ENCODE results near the gene HAGH. TPM values are rescaled to one million over a fixed set of nuclear protein-coding genes. Genes with fewer than 3 reads are reported as not detected.

HAGH gene
- polyA plus RNA-seq, 2 of the 4 experiments (the other 2 are of a cell fraction) = 34.9 to 66.4 TPM

GRCh38 chr16:1810536-1810935, 16.1 kb downstream of the HAGH start:
- no peak for TF ChIP-seq MAZ (IDR thresholded peaks at IDR 0.05; ENCODE audit: borderline replicate concordance, low read depth, low read length)
- no peak for TF ChIP-seq HOXB5 (CRISPR knock-in tag; IDR thresholded peaks at IDR 0.05)
- FAIRE-seq (no peak), DNase-seq (ENCODE audit: low read depth in 1 of 2, low spot score in 1 of 2) (no peak), ATAC-seq (no peak)
- no peak overlapping the region for H3K4me3 ChIP-seq
- POLR2A ChIA-PET = interaction anchor here (1.0 kb wide), 1 partner anchor 28 kb away, joined by 3 read pairs; the partner anchor contains the start of genes NUBP2 and SPSB3
- WGBS (ENCODE audit: missing lambda C conversion rate) = 91% methylated on average over 14 of the region's 16 CpGs
- CTCF ChIA-PET = interaction anchor here (0.6 to 4.0 kb wide), 6 partner anchors 9 to 139 kb away, joined by 3 to 15 read pairs (median 4); no protein-coding TSS in a partner anchor
- no peak overlapping the region for H3K27ac ChIP-seq
- peaks cover 10% of the 10 kb centered on the region; the same call in 1 of the 3 replicates for H3K4me1 ChIP-seq
- H3K4me2 ChIP-seq = no peak overlapping the region
- no peaks in the 10 kb centered on the region for H3K9me3 ChIP-seq

- ChIA-PET CTCF (interaction anchor here (1.3 to 1.8 kb wide), 3 partner anchors 13 to 36 kb away, joined by 3 to 4 read pairs (median 4); no protein-coding TSS in a partner anchor), POLR2A (no interaction called here)
- no peak for ATAC-seq
- TF ChIP-seq ESRRA (IDR thresholded peaks at IDR 0.05; ENCODE audit: borderline replicate concordance, low read length) (no peak), NR3C1 (IDR thresholded peaks at IDR 0.05) (no peak), HEYL (CRISPR knock-in tag; IDR thresholded peaks at IDR 0.05) (no peak), NFE2L2 (conservative IDR thresholded peaks at IDR 0.05; ENCODE audit: low read length) (no peak), PHF8 (IDR thresholded peaks at IDR 0.05; ENCODE audit: borderline replicate concordance, low read depth) (no peak), ZFP36 (IDR thresholded peaks at IDR 0.05; ENCODE audit: borderline replicate concordance, partially characterized antibody) (no peak), EHF (CRISPR knock-in tag; IDR thresholded peaks at IDR 0.05) (no peak), HES2 (IDR thresholded peaks at IDR 0.05) (no peak), SMC3 (IDR thresholded peaks at IDR 0.05) (no peak), HOXB5 (CRISPR knock-in tag; IDR thresholded peaks at IDR 0.05) (no peak), ZNF302 (CRISPR knock-in tag; IDR thresholded peaks at IDR 0.05) (no peak), GATA3 (IDR thresholded peaks at IDR 0.05; ENCODE audit: borderline replicate concordance) (no peak), MAX (IDR thresholded peaks at IDR 0.05) (no peak), POLR2AphosphoS2 (conservative IDR thresholded peaks at IDR 0.05; ENCODE audit: low read length) (no peak), EP300 (IDR thresholded peaks at IDR 0.05) (no peak), E2F6 (IDR thresholded peaks at IDR 0.05; ENCODE audit: borderline replicate concordance, low read depth) (no peak), RFX5 (IDR thresholded peaks at IDR 0.05) (no peak), MAFK (IDR thresholded peaks at IDR 0.05; ENCODE audit: partially characterized antibody) (no peak), CBX8 (IDR thresholded peaks at IDR 0.05) (no peak)
- Histone ChIP-seq H3K4me2 (no peak overlapping the region), H3K4me1 (peaks cover 10% of the 10 kb centered on the region; the same call in 1 of the 3 replicates), H3K27ac (no peak overlapping the region), H3K9me3 (no peaks in the 10 kb centered on the region), H3K4me3 (no peak overlapping the region)
- DNase-seq (ENCODE audit: low read depth in 1 of 2, low spot score in 1 of 2) = no peak
- WGBS (ENCODE audit: missing lambda C conversion rate) = 93% methylated on average over 16 of the region's 16 CpGs
- no peak for FAIRE-seq
Measured at GRCh38 chr16:1810106-1810505, 16.5 kb downstream of the HAGH start.

GRCh38 chr16:1809281-1809801, 17.3 kb downstream of the HAGH start:
- no peak for TF ChIP-seq PHF8 (IDR thresholded peaks at IDR 0.05; ENCODE audit: borderline replicate concordance, low read depth)
- TF ChIP-seq ZSCAN20 (CRISPR knock-in tag; IDR thresholded peaks at IDR 0.05) = no peak
- no peak for TF ChIP-seq RAD21 (conservative IDR thresholded peaks at IDR 0.05 in 1 of 2, IDR thresholded peaks at IDR 0.05 in 1 of 2)
- TF ChIP-seq MAZ (IDR thresholded peaks at IDR 0.05; ENCODE audit: borderline replicate concordance, low read depth, low read length) = no peak
- TF ChIP-seq MYC (IDR thresholded peaks at IDR 0.05; ENCODE audit: borderline replicate concordance, low read length) = no peak
- no peak for TF ChIP-seq HOXB13 (CRISPR knock-in tag; IDR thresholded peaks at IDR 0.05; ENCODE audit: low read depth)
- no peak for TF ChIP-seq JUN (IDR thresholded peaks at IDR 0.05)
- TF ChIP-seq POLR2A (IDR thresholded peaks at IDR 0.05; ENCODE audit: low read length) = no peak
- TF ChIP-seq BCL3 (IDR thresholded peaks at IDR 0.05) = no peak
- TF ChIP-seq FOXS1 (CRISPR knock-in tag; IDR thresholded peaks at IDR 0.05) = no peak
- TF ChIP-seq CBX2 (IDR thresholded peaks at IDR 0.05; ENCODE audit: borderline replicate concordance, low read depth) = no peak
- no peak for TF ChIP-seq SREBF2 (IDR thresholded peaks at IDR 0.05)
- no peak for TF ChIP-seq SMC3 (IDR thresholded peaks at IDR 0.05)
- no peak for TF ChIP-seq NFE2L2 (conservative IDR thresholded peaks at IDR 0.05; ENCODE audit: low read length)
- no peak for TF ChIP-seq KDM5A (IDR thresholded peaks at IDR 0.05)
- Histone ChIP-seq H3K4me2 (no peak overlapping the region), H3K4me3 (no peak overlapping the region), H3K27ac (no peak overlapping the region), H3K4me1 (peaks cover 10% of the 10 kb centered on the region; the same call in 1 of the 3 replicates), H3K9me3 (no peaks in the 10 kb centered on the region)
- ChIA-PET CTCF (no interaction called here), POLR2A (no interaction called here)
- FAIRE-seq = no peak
- 86% methylated on average over 17 of the region's 28 CpGs for WGBS (ENCODE audit: missing lambda C conversion rate)
- peak in 1 of 2 experiments; percentile 68; a peak in 3 of 6 replicates for ATAC-seq
- peak in 1 of 2 experiments; percentile 50 for DNase-seq (ENCODE audit: low read depth in 1 of 2, low spot score in 1 of 2)
